Measurements from ENCODE around the gene MYH15. TPM values are rescaled to one million over a fixed set of nuclear protein-coding genes. Genes with fewer than 3 reads are reported as not detected.

The MYH15 gene
- total and polyA plus RNA-seq, 10 of the 15 experiments (the other 5 are each of a cell fraction or from before 2014, with no cell fraction given): 0.05 to 0.27 (median 0.09) TPM; not detected in 1

DNA sequence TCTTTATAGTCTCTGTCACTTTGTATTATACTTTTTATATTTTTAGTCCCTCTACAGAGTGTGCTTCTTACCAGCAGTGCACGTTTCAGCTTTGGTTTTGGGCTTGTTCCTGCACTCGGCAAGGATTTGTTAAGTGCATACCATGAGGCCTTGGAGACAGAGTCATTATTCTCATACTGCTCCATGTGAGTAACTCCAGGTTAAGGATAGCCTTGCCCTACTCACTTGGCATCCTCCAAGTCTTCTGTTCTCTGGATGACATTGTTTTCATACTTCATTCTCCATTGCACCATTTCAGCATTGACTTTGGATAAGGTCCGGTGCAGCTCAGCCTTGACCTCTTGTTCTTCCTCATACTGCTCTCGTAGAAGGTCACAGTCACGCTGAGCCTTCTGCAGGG lies 96.4 kb downstream of the MYH15 start:
- intact Hi-C loops (cut with micrococcal nuclease; ENCODE audit: unreplicated experiment): no loop called here
- FAIRE-seq (no peak), DNase-seq (ENCODE audit: low read depth, low spot score) (no peak), ATAC-seq (no peak)
- H3K4me3 ChIP-seq: no peak overlapping the region
- ChIA-PET CTCF (interaction anchor here (0.7 to 1.6 kb wide), 3 partner anchors 9 to 64 kb away, joined by 3 read pairs; no protein-coding TSS in a partner anchor), RAD21 (ENCODE audit: unreplicated experiment) (interaction anchor here (1.2 kb wide), 1 partner anchor 64 kb away, joined by 3 read pairs; no protein-coding TSS in a partner anchor), POLR2A (no interaction called here), SMC1A (ENCODE audit: uncharacterized antibody, unreplicated experiment) (interaction anchor here (0.7 to 1.3 kb wide), 3 partner anchors 9 to 242 kb away, joined by 3 to 4 read pairs (median 3); no protein-coding TSS in a partner anchor)
- 57% methylated on average over 5 of the region's 5 CpGs for WGBS (ENCODE audit: insufficient coverage, insufficient replicate concordance, low lambda C conversion rate, missing lambda C conversion rate)
- in situ Hi-C loops (cut with MboI): no loop called here
- no peak overlapping the region for H3K27ac ChIP-seq (ENCODE audit: control insufficient read depth, insufficient read depth)
- H3K4me2 ChIP-seq (ENCODE audit: control insufficient read depth, insufficient read depth): no peak overlapping the region
- BruUV-seq (replicated peaks): no TSS peak
- no peaks in the 10 kb centered on the region for H3K36me3 ChIP-seq (ENCODE audit: control insufficient read depth in 2 of 2, insufficient read depth in 2 of 2, low read length in 1 of 2)
- H3K4me1 ChIP-seq (ENCODE audit: control insufficient read depth, insufficient read depth, low read length): no peaks in the 10 kb centered on the region
- no peaks in the 10 kb centered on the region for H3K9me3 ChIP-seq (replicated peaks; ENCODE audit: control insufficient read depth, insufficient read depth, low read length)
- H3K9ac ChIP-seq (ENCODE audit: control insufficient read depth, insufficient read depth, low read length): no peak overlapping the region
- no peaks in the 10 kb centered on the region for H4K20me1 ChIP-seq (ENCODE audit: control insufficient read depth, insufficient read depth)
- no peaks in the 10 kb centered on the region for H3K27me3 ChIP-seq (replicated peaks in 1 of 2; ENCODE audit: control insufficient read depth in 2 of 2, insufficient read depth in 2 of 2, low read length in 1 of 2)
- no peaks in the 10 kb centered on the region for H3K79me2 ChIP-seq (ENCODE audit: control insufficient read depth, insufficient read depth, low read length)
- H2AFZ ChIP-seq (ENCODE audit: control insufficient read depth, low read depth, low read length): no peak overlapping the region
- TF ChIP-seq MTA2 (IDR thresholded peaks at IDR 0.05; ENCODE audit: low read depth) (no peak), HDGF (IDR thresholded peaks at IDR 0.05) (no peak), HDAC6 (IDR thresholded peaks at IDR 0.05; ENCODE audit: unreplicated experiment) (no peak), RAD21 (IDR thresholded peaks at IDR 0.05; ENCODE audit: insufficient read depth, low read depth, low read length) (no peak), SPI1 (IDR thresholded peaks at IDR 0.05; ENCODE audit: borderline replicate concordance, insufficient read depth, low read depth, low read length) (no peak), MTA3 (IDR thresholded peaks at IDR 0.05; ENCODE audit: borderline replicate concordance, low read length) (no peak), HCFC1 (IDR thresholded peaks at IDR 0.05; ENCODE audit: low read length) (no peak), NRF1 (conservative IDR thresholded peaks at IDR 0.05; ENCODE audit: low read depth, low read length) (no peak), TAF1 (IDR thresholded peaks at IDR 0.05; ENCODE audit: borderline replicate concordance, low read depth, low read length) (no peak), SREBF1 (IDR thresholded peaks at IDR 0.05; ENCODE audit: low read length) (no peak), ZSCAN29 (IDR thresholded peaks at IDR 0.05) (no peak), CHD1 (IDR thresholded peaks at IDR 0.05; ENCODE audit: low read depth, low read length) (no peak), SMAD5 (IDR thresholded peaks at IDR 0.05; ENCODE audit: low read depth) (no peak)
- TF ChIP-seq, protein P1, sequence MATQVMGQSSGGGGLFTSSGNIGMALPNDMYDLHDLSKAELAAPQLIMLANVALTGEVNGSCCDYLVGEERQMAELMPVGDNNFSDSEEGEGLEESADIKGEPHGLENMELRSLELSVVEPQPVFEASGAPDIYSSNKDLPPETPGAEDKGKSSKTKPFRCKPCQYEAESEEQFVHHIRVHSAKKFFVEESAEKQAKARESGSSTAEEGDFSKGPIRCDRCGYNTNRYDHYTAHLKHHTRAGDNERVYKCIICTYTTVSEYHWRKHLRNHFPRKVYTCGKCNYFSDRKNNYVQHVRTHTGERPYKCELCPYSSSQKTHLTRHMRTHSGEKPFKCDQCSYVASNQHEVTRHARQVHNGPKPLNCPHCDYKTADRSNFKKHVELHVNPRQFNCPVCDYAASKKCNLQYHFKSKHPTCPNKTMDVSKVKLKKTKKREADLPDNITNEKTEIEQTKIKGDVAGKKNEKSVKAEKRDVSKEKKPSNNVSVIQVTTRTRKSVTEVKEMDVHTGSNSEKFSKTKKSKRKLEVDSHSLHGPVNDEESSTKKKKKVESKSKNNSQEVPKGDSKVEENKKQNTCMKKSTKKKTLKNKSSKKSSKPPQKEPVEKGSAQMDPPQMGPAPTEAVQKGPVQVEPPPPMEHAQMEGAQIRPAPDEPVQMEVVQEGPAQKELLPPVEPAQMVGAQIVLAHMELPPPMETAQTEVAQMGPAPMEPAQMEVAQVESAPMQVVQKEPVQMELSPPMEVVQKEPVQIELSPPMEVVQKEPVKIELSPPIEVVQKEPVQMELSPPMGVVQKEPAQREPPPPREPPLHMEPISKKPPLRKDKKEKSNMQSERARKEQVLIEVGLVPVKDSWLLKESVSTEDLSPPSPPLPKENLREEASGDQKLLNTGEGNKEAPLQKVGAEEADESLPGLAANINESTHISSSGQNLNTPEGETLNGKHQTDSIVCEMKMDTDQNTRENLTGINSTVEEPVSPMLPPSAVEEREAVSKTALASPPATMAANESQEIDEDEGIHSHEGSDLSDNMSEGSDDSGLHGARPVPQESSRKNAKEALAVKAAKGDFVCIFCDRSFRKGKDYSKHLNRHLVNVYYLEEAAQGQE (IDR thresholded peaks at IDR 0.05; ENCODE audit: low read depth, low read length): no peak
- TF ChIP-seq, protein P2, sequence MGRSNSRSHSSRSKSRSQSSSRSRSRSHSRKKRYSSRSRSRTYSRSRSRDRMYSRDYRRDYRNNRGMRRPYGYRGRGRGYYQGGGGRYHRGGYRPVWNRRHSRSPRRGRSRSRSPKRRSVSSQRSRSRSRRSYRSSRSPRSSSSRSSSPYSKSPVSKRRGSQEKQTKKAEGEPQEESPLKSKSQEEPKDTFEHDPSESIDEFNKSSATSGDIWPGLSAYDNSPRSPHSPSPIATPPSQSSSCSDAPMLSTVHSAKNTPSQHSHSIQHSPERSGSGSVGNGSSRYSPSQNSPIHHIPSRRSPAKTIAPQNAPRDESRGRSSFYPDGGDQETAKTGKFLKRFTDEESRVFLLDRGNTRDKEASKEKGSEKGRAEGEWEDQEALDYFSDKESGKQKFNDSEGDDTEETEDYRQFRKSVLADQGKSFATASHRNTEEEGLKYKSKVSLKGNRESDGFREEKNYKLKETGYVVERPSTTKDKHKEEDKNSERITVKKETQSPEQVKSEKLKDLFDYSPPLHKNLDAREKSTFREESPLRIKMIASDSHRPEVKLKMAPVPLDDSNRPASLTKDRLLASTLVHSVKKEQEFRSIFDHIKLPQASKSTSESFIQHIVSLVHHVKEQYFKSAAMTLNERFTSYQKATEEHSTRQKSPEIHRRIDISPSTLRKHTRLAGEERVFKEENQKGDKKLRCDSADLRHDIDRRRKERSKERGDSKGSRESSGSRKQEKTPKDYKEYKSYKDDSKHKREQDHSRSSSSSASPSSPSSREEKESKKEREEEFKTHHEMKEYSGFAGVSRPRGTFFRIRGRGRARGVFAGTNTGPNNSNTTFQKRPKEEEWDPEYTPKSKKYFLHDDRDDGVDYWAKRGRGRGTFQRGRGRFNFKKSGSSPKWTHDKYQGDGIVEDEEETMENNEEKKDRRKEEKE (IDR thresholded peaks at IDR 0.05): no peak
- TF ChIP-seq, protein P3, sequence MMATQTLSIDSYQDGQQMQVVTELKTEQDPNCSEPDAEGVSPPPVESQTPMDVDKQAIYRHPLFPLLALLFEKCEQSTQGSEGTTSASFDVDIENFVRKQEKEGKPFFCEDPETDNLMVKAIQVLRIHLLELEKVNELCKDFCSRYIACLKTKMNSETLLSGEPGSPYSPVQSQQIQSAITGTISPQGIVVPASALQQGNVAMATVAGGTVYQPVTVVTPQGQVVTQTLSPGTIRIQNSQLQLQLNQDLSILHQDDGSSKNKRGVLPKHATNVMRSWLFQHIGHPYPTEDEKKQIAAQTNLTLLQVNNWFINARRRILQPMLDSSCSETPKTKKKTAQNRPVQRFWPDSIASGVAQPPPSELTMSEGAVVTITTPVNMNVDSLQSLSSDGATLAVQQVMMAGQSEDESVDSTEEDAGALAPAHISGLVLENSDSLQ (IDR thresholded peaks at IDR 0.05): no peak
- TF ChIP-seq, protein P4, sequence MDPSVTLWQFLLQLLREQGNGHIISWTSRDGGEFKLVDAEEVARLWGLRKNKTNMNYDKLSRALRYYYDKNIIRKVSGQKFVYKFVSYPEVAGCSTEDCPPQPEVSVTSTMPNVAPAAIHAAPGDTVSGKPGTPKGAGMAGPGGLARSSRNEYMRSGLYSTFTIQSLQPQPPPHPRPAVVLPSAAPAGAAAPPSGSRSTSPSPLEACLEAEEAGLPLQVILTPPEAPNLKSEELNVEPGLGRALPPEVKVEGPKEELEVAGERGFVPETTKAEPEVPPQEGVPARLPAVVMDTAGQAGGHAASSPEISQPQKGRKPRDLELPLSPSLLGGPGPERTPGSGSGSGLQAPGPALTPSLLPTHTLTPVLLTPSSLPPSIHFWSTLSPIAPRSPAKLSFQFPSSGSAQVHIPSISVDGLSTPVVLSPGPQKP (IDR thresholded peaks at IDR 0.05; ENCODE audit: low read depth, low read length): no peak

Data from GM12878 (cell line).